ENCODE results near the gene ANKRD33B. TPM values are rescaled to one million over a fixed set of nuclear protein-coding genes. Genes with fewer than 3 reads are reported as not detected.
"Not testable (repeated sequence)": the region's sequence is repeated elsewhere in the genome, so short reads cannot be mapped to it uniquely, and the experiment has no call there.

Gene ANKRD33B
- 10 to 100 TPM; 21.3 to 34.9 (median 30.5) TPM for total RNA-seq

GRCh38 chr5:10563945-10564837, at the start of gene ANKRD33B:
Gene ANKRD33B, plus strand, starts transcription at chr5:10564070. Its CDS starts 398 bp downstream, at chr5:10564468.
- H3K4me1 ChIP-seq: peaks cover 0 to 75% (median 19%) of the 10 kb centered on the region in 4 donors
- peak in 1 of 2 donors; percentile 65 for TF ChIP-seq POLR2A (IDR thresholded peaks at IDR 0.05)
- peak in 1 of 2 donors; percentile 89 for TF ChIP-seq EP300 (IDR thresholded peaks at IDR 0.05)
- TF ChIP-seq CTCF (IDR thresholded peaks at IDR 0.05): no peak
- 0% methylated on average over 40 of the region's 119 CpGs; no CpG with 5 or more reads in 1 of the 2 donors for WGBS, 2 donors
- H3K27ac ChIP-seq: peak within 1 kb of the TSS; percentile 51 to 93 (median 93)
- no peaks in the 10 kb centered on the region for H3K36me3 ChIP-seq
- peak in 1 of 2 donors; percentile 35 for DNase-seq (ENCODE audit: low spot score in 2 of 2)
- peak within 1 kb of the TSS; percentile 57 to 88 (median 70) for H3K4me3 ChIP-seq
- peaks cover 0 to 4% of the 10 kb centered on the region in 2 donors for H3K27me3 ChIP-seq
- H3K9me3 ChIP-seq: no peaks in the 10 kb centered on the region

- 88 to 91% methylated on average over 8 of the region's 8 CpGs for WGBS, 2 donors
- not testable (repeated sequence) for DNase-seq (ENCODE audit: low spot score in 2 of 2); H3K4me3 ChIP-seq
Measured at GRCh38 chr5:10514572-10514971, 49.3 kb upstream of the ANKRD33B start.

GRCh38 chr5:10515492-10515891, 48.4 kb upstream of the ANKRD33B start:
- Histone ChIP-seq H3K4me1 (peaks cover 0 to 28% (median 0%) of the 10 kb centered on the region in 4 donors), H3K9me3 (no peaks in the 10 kb centered on the region), H3K36me3 (no peaks in the 10 kb centered on the region), H3K27me3 (no peaks in the 10 kb centered on the region), H3K27ac (no peak overlapping the region), H3K4me3 (no peak overlapping the region)
- WGBS, 2 donors: 93 to 95% methylated on average over 2 of the region's 2 CpGs
- DNase-seq (ENCODE audit: low spot score in 2 of 2): no peak
- TF ChIP-seq POLR2A (IDR thresholded peaks at IDR 0.05) (no peak), EP300 (IDR thresholded peaks at IDR 0.05) (no peak), CTCF (IDR thresholded peaks at IDR 0.05) (no peak)

More at GRCh38 chr5:10514572-10514971, 49.3 kb upstream of the ANKRD33B start:
- H3K4me1 ChIP-seq: peaks cover 0 to 28% (median 0%) of the 10 kb centered on the region in 4 donors
- not testable (repeated sequence) for H3K27me3 ChIP-seq, H3K36me3 ChIP-seq, H3K9me3 ChIP-seq, H3K27ac ChIP-seq

- Histone ChIP-seq H3K9me3 (no peaks in the 10 kb centered on the region), H3K27ac (peak overlapping the region in 2 of 4 donors; percentile 61 to 72), H3K4me1 (peaks cover 0 to 28% (median 0%) of the 10 kb centered on the region in 4 donors), H3K36me3 (no peaks in the 10 kb centered on the region), H3K4me3 (no peak overlapping the region), H3K27me3 (no peaks in the 10 kb centered on the region)
- WGBS, 2 donors: 65 to 73% methylated on average over 2 of the region's 2 CpGs
- peak in 1 of 2 donors; percentile 62 for TF ChIP-seq EP300 (IDR thresholded peaks at IDR 0.05)
- no peak for TF ChIP-seq POLR2A (IDR thresholded peaks at IDR 0.05)
- TF ChIP-seq CTCF (IDR thresholded peaks at IDR 0.05): no peak
- DNase-seq (ENCODE audit: low spot score in 2 of 2): no peak
Measured at GRCh38 chr5:10518347-10518746, 45.5 kb upstream of the ANKRD33B start.

- WGBS, 2 donors: 88 to 96% methylated on average over 5 to 7 of the region's 7 CpGs
- H3K36me3 ChIP-seq: no peaks in the 10 kb centered on the region
- no peak overlapping the region for H3K4me3 ChIP-seq
- no peaks in the 10 kb centered on the region for H3K27me3 ChIP-seq
- peak overlapping the region in 2 of 4 donors; percentile 61 to 72 for H3K27ac ChIP-seq
- H3K9me3 ChIP-seq: no peaks in the 10 kb centered on the region
- no peak for DNase-seq (ENCODE audit: low spot score in 2 of 2)
- TF ChIP-seq CTCF (IDR thresholded peaks at IDR 0.05) (no peak), POLR2A (IDR thresholded peaks at IDR 0.05) (no peak), EP300 (IDR thresholded peaks at IDR 0.05) (no peak)
- H3K4me1 ChIP-seq: peaks cover 0 to 18% (median 0%) of the 10 kb centered on the region in 4 donors
Measured at GRCh38 chr5:10519729-10520128, 44.1 kb upstream of the ANKRD33B start.

All from tibial nerve (tissue), 4 donors.